ENCODE measurements around the gene ANKRD44. TPM values are rescaled to one million over a fixed set of nuclear protein-coding genes. Genes with fewer than 3 reads are reported as not detected.
A peak's percentile ranks its signal among the peaks of the same experiment; 100 is the strongest.

Gene ANKRD44
- total RNA-seq, 1 donor from 2014 or later = 14.2 TPM

GRCh38 chr2:197191177-197191939, 119.2 kb downstream of the ANKRD44 start:
- Mint-ChIP-seq H3K9me3 (no peaks in the 10 kb centered on the region), H3K27me3 (no peaks in the 10 kb centered on the region), H3K27ac (no peak overlapping the region), H3K4me1 (ENCODE audit: unreplicated experiment) (peaks cover 7% of the 10 kb centered on the region), H3K4me3 (no peak overlapping the region), H3K36me3 (no peaks in the 10 kb centered on the region)
- peak; percentile 86 for TF ChIP-seq CTCF (conservative IDR thresholded peaks at IDR 0.05)
- DNase-seq (ENCODE audit: extremely low spot score, unreplicated experiment) = no peak

GRCh38 chr2:197190100-197190432, 120.5 kb downstream of the ANKRD44 start:
- Mint-ChIP-seq H3K4me3 (no peak overlapping the region), H3K4me1 (ENCODE audit: unreplicated experiment) (peaks cover 13% of the 10 kb centered on the region), H3K36me3 (no peaks in the 10 kb centered on the region), H3K9me3 (no peaks in the 10 kb centered on the region), H3K27me3 (no peaks in the 10 kb centered on the region), H3K27ac (no peak overlapping the region)
- no peak for DNase-seq (ENCODE audit: extremely low spot score, unreplicated experiment)
- TF ChIP-seq CTCF (conservative IDR thresholded peaks at IDR 0.05) = no peak

- H3K36me3 Mint-ChIP-seq = no peaks in the 10 kb centered on the region
- DNase-seq (ENCODE audit: extremely low spot score, unreplicated experiment) = no peak
- H3K27me3 Mint-ChIP-seq = no peaks in the 10 kb centered on the region
- no peak for TF ChIP-seq CTCF (conservative IDR thresholded peaks at IDR 0.05)
- peaks cover 13% of the 10 kb centered on the region for H3K4me1 Mint-ChIP-seq (ENCODE audit: unreplicated experiment)
- H3K4me3 Mint-ChIP-seq = no peak overlapping the region
- no peak overlapping the region for H3K27ac Mint-ChIP-seq
- H3K9me3 Mint-ChIP-seq = no peaks in the 10 kb centered on the region
Measured at GRCh38 chr2:197189426-197190099, 121.0 kb downstream of the ANKRD44 start.

- Mint-ChIP-seq H3K27ac (no peak overlapping the region), H3K4me1 (ENCODE audit: unreplicated experiment) (peaks cover 34% of the 10 kb centered on the region), H3K27me3 (no peaks in the 10 kb centered on the region), H3K4me3 (no peak overlapping the region), H3K9me3 (peaks cover 5% of the 10 kb centered on the region), H3K36me3 (no peaks in the 10 kb centered on the region)
- DNase-seq (ENCODE audit: extremely low spot score, unreplicated experiment) = no peak
- TF ChIP-seq CTCF (conservative IDR thresholded peaks at IDR 0.05) = no peak
Measured at GRCh38 chr2:197185676-197186075, 124.9 kb downstream of the ANKRD44 start.

- Mint-ChIP-seq H3K4me3 (no peak overlapping the region), H3K27me3 (no peaks in the 10 kb centered on the region), H3K9me3 (peaks cover 5% of the 10 kb centered on the region), H3K4me1 (ENCODE audit: unreplicated experiment) (peaks cover 39% of the 10 kb centered on the region), H3K36me3 (no peaks in the 10 kb centered on the region), H3K27ac (no peak overlapping the region)
- no peak for TF ChIP-seq CTCF (conservative IDR thresholded peaks at IDR 0.05)
- DNase-seq (ENCODE audit: extremely low spot score, unreplicated experiment) = no peak
Measured at GRCh38 chr2:197184959-197185586, 125.5 kb downstream of the ANKRD44 start.
